ENCODE results near the gene PAK5. TPM values are rescaled to one million over a fixed set of nuclear protein-coding genes. Genes with fewer than 3 reads are reported as not detected.

The PAK5 gene
- total and polyA plus RNA-seq, 4 donors, result 0.02 to 0.17 (median 0.04) TPM; not detected in 1

Other genes with a start within 250 kb of the PAK5 start
- 1 to 10 TPM; 1.6 to 5.1 TPM for gene ANKEF1, start 195.9 kb upstream of the PAK5 start, total RNA-seq
- 1 to 10 TPM; 2.3 to 2.9 TPM for gene ANKEF1, start 195.9 kb upstream of the PAK5 start, polyA plus RNA-seq